H9 (cell line): ENCODE results near the gene ARL13B. TPM values are rescaled to one million over a fixed set of nuclear protein-coding genes. Genes with fewer than 3 reads are reported as not detected.

Experiments
- DNase-seq: peaks from one replicate; pipeline ENCODE4 v3.0.0-alpha.2; 2017
- H2AFZ ChIP-seq: one replicate; pipeline ENCODE4 v1.6.1; 2013; ENCODE audit warnings: mild to moderate bottlenecking, low read length, control low read depth, moderate library complexity
- H2AK5ac ChIP-seq: 2 replicates; pipeline ENCODE4 v1.6.1; 2013; ENCODE audit warnings: low read length, control low read depth, mixed read lengths; ENCODE audit not compliant: insufficient read length
- H2BK120ac ChIP-seq: one replicate; pipeline ENCODE4 v1.6.1; 2013; ENCODE audit warnings: low read depth, mild to moderate bottlenecking, low read length, control low read depth, inconsistent platforms; ENCODE audit not compliant: poor library complexity, severe bottlenecking
- H2BK12ac ChIP-seq: 2 replicates; pipeline ENCODE4 v1.6.1; 2013; ENCODE audit warnings: low read length, control low read depth, mixed read lengths, low read depth; ENCODE audit not compliant: insufficient read length
- H2BK15ac ChIP-seq: 2 replicates; pipeline ENCODE4 v1.6.1; 2013; ENCODE audit warnings: low read depth, low read length, control low read depth
- H2BK20ac ChIP-seq: one replicate; pipeline ENCODE4 v1.6.1; 2013; ENCODE audit warnings: low read depth, mild to moderate bottlenecking, low read length, control low read depth, inconsistent platforms; ENCODE audit not compliant: poor library complexity, severe bottlenecking
- H2BK5ac ChIP-seq: 2 replicates; pipeline ENCODE4 v1.6.1; 2013; ENCODE audit warnings: low read length, control low read depth, mixed read lengths; ENCODE audit not compliant: insufficient read length
- H3K14ac ChIP-seq: 2 replicates; pipeline ENCODE4 v1.6.1; 2013; ENCODE audit warnings: low read length, control low read depth; ENCODE audit not compliant: insufficient read depth
- H3K18ac ChIP-seq: 2 replicates; pipeline ENCODE4 v1.6.1; 2013; ENCODE audit warnings: low read depth, mild to moderate bottlenecking, mixed read lengths, low read length, control low read depth; ENCODE audit not compliant: insufficient read length
- H3K23ac ChIP-seq: 2 replicates; pipeline ENCODE4 v1.6.1; 2013; ENCODE audit warnings: low read length, control low read depth, mixed read lengths, low read depth; ENCODE audit not compliant: insufficient read length
- H3K23me2 ChIP-seq: 2 replicates; pipeline ENCODE4 v1.6.1; 2013; ENCODE audit warnings: low read depth, mild to moderate bottlenecking, mixed read lengths, low read length, control low read depth; ENCODE audit not compliant: insufficient read length, poor library complexity, severe bottlenecking
- H3K27ac ChIP-seq: 2 replicates; pipeline ENCODE4 v1.5.1; 2013; ENCODE audit warnings: low read length, control low read depth, mixed read lengths, low read depth; ENCODE audit not compliant: insufficient read length
- H3K27me3 ChIP-seq: 2 replicates; pipeline ENCODE4 v1.6.1; 2013; ENCODE audit warnings: low read length, control low read depth, inconsistent platforms; ENCODE audit not compliant: insufficient read depth
- H3K4ac ChIP-seq: 2 replicates; pipeline ENCODE4 v1.6.1; 2013; ENCODE audit warnings: low read depth, mild to moderate bottlenecking, control low read depth, inconsistent platforms, low read length, moderate library complexity
- H3K4me1 ChIP-seq: 2 replicates; pipeline ENCODE4 v1.6.1; 2013; ENCODE audit warnings: low read length, control low read depth, inconsistent platforms; ENCODE audit not compliant: insufficient read depth
- H3K4me2 ChIP-seq: 2 replicates; pipeline ENCODE4 v1.6.1; 2013; ENCODE audit warnings: low read length, control low read depth, mixed read lengths; ENCODE audit not compliant: insufficient read length, insufficient read depth
- H3K56ac ChIP-seq: 2 replicates; pipeline ENCODE4 v1.6.1; 2013; ENCODE audit warnings: low read depth, mild to moderate bottlenecking, mixed read lengths, low read length, control low read depth; ENCODE audit not compliant: insufficient read length
- H3K79me1 ChIP-seq: 2 replicates; pipeline ENCODE4 v1.6.1; 2013; ENCODE audit warnings: low read depth, mild to moderate bottlenecking, moderate library complexity, low read length, control low read depth, inconsistent platforms; ENCODE audit not compliant: insufficient read depth, poor library complexity, severe bottlenecking
- H3K79me2 ChIP-seq: 2 replicates; pipeline ENCODE4 v1.6.1; 2013; ENCODE audit warnings: low read length, control low read depth, inconsistent platforms; ENCODE audit not compliant: insufficient read depth
- H3K9ac ChIP-seq: 2 replicates; pipeline ENCODE4 v1.6.1; 2013; ENCODE audit warnings: low read length, control low read depth, mixed read lengths; ENCODE audit not compliant: insufficient read length; ENCODE audit errors: extremely low read depth
- H3K9me3 ChIP-seq: one replicate; pipeline ENCODE4 v1.6.1; 2013; ENCODE audit warnings: low read depth, low read length, inconsistent platforms; ENCODE audit not compliant: control insufficient read depth
- H3T11ph ChIP-seq: one replicate; pipeline ENCODE4 v1.6.1; 2013; ENCODE audit warnings: mild to moderate bottlenecking, low read length, control low read depth, inconsistent platforms
- H4K20me1 ChIP-seq: one replicate; pipeline ENCODE4 v1.6.1; 2013; ENCODE audit not compliant: control insufficient read depth, insufficient read length, insufficient read depth
- H4K5ac ChIP-seq: 2 replicates; pipeline ENCODE4 v1.6.1; 2013; ENCODE audit warnings: low read depth, mild to moderate bottlenecking, mixed read lengths, low read length, control low read depth; ENCODE audit not compliant: insufficient read length
- H4K8ac ChIP-seq: replicated peaks from 2 replicates; pipeline ENCODE4 v1.6.1; 2013; ENCODE audit warnings: low read length, control low read depth, mixed read lengths, low read depth; ENCODE audit not compliant: insufficient read length
- H4K91ac ChIP-seq: 2 replicates; pipeline ENCODE4 v1.6.1; 2013; ENCODE audit warnings: low read depth, mild to moderate bottlenecking, moderate library complexity, mixed read lengths, low read length, control low read depth; ENCODE audit not compliant: insufficient read length
- H3K27ac Mint-ChIP-seq, 3 experiments: 2 replicates in 2 of 3; 3 replicates in 1 of 3; pipeline ENCODE4 v1.8.0; 2020 to 2021; ENCODE audit warnings: mixed read lengths in 3 of 3, mild to moderate bottlenecking in 1 of 3, moderate library complexity in 1 of 3
- H3K27me3 Mint-ChIP-seq: 2 replicates; pipeline ENCODE4 v1.8.0; 2021; ENCODE audit warnings: low read depth, mild to moderate bottlenecking, moderate library complexity, mixed read lengths
- H3K36me3 Mint-ChIP-seq, 3 experiments: 2 replicates in 2 of 3; 3 replicates in 1 of 3; pipeline ENCODE4 v1.8.0; 2020 to 2021; ENCODE audit warnings: low read depth in 3 of 3, mixed read lengths in 3 of 3; ENCODE audit not compliant: insufficient read depth in 1 of 3
- H3K4me1 Mint-ChIP-seq, 2 experiments: 2 replicates each; pipeline ENCODE4 v1.8.0; 2020; ENCODE audit warnings: mixed read lengths in 2 of 2
- H3K4me3 Mint-ChIP-seq, 2 experiments: 2 replicates in 1 of 2; 3 replicates in 1 of 2; pipeline ENCODE4 v1.8.0; 2020 to 2021; ENCODE audit warnings: mild to moderate bottlenecking in 2 of 2, mixed read lengths in 2 of 2, moderate library complexity in 1 of 2
- H3K9me3 Mint-ChIP-seq, 2 experiments: 2 replicates in 1 of 2; 3 replicates in 1 of 2; pipeline ENCODE4 v1.8.0; 2020; ENCODE audit warnings: mild to moderate bottlenecking in 2 of 2, mixed read lengths in 2 of 2, moderate library complexity in 1 of 2
- CTCF ChIP-seq: fragments of 200-600 bp; sonication (generic); conservative IDR thresholded peaks from 3 replicates; pipeline ENCODE4 v1.8.0; 2021; ENCODE audit warnings: antibody characterized with exemption, mild to moderate bottlenecking
- WGBS: extraction: QIAGEN DNeasy Blood & Tissue Kit; methylation state at CpG from one replicate; pipeline ENCODE4 v1.1.7; 2013; ENCODE audit warnings: missing lambda C conversion rate, low lambda C conversion rate, mixed read lengths; ENCODE audit not compliant: insufficient read length; ENCODE audit errors: extremely low coverage; 5-methylcytosine and 5-hydroxymethylcytosine counted together
- total RNA-seq: library from RNA; stranded (reverse); gene quantifications from 2 replicates; pipeline ENCODE4 v1.2.1, GENCODE V29; 2021

Gene ARL13B
- total RNA-seq, 1 experiment from 2014 or later, result 7.9 TPM

- H3K4ac ChIP-seq, result no peak overlapping the region
- no peak overlapping the region for H3K4me2 ChIP-seq
- no peak overlapping the region for H2AFZ ChIP-seq
- no peak overlapping the region for H3K18ac ChIP-seq
- H2BK5ac ChIP-seq, result no peak overlapping the region
- no peaks in the 10 kb centered on the region for H3K79me2 ChIP-seq
- no peaks in the 10 kb centered on the region for H3K23me2 ChIP-seq
- H3K79me1 ChIP-seq, result no peaks in the 10 kb centered on the region
- no peak overlapping the region for H3K27ac ChIP-seq
- no peaks in the 10 kb centered on the region for H3K9me3 Mint-ChIP-seq
- H3K9ac ChIP-seq, result no peak overlapping the region
- H4K8ac ChIP-seq, result no peak overlapping the region
- no peak for DNase-seq
- TF ChIP-seq CTCF, result peak; percentile 75
- no peaks in the 10 kb centered on the region for H3K4me1 ChIP-seq
- H3K23ac ChIP-seq, result no peak overlapping the region
- no peaks in the 10 kb centered on the region for H3K27me3 ChIP-seq
- no peaks in the 10 kb centered on the region for H3K27me3 Mint-ChIP-seq
- no peaks in the 10 kb centered on the region for H4K20me1 ChIP-seq
- H3T11ph ChIP-seq, result no peak overlapping the region
- H4K5ac ChIP-seq, result no peak overlapping the region
- H3K9me3 ChIP-seq, result no peaks in the 10 kb centered on the region
- no peak overlapping the region for H2BK12ac ChIP-seq
- H3K14ac ChIP-seq, result no peak overlapping the region
- no peak overlapping the region for H2AK5ac ChIP-seq
- no peak overlapping the region for H3K56ac ChIP-seq
- 0 out of 7 replicates have a peak, but pooled peaks cover 0 to 4% (median 0%) of the 10 kb centered on the region in 3 experiments for H3K36me3 Mint-ChIP-seq
- H3K27ac Mint-ChIP-seq, result no peak overlapping the region
- no peak overlapping the region for H2BK15ac ChIP-seq
- H3K4me3 Mint-ChIP-seq, result no peak overlapping the region
- no peak overlapping the region for H2BK120ac ChIP-seq
- no CpG with 5 or more reads among the region's 4 CpGs for WGBS
- H4K91ac ChIP-seq, result no peak overlapping the region
- peaks cover 0 to 2% of the 10 kb centered on the region in 2 experiments; a peak in 1 of 4 replicates for H3K4me1 Mint-ChIP-seq
- no peak overlapping the region for H2BK20ac ChIP-seq
These were observed 24.5 kb downstream of the ARL13B start for GRCh38 chr3:94004301-94004910.
